Measurements from ENCODE around the gene TM7SF2. TPM values are rescaled to one million over a fixed set of nuclear protein-coding genes. Genes with fewer than 3 reads are reported as not detected.
"Not testable (repeated sequence)": the region's sequence is repeated elsewhere in the genome, so short reads cannot be mapped to it uniquely, and the experiment has no call there.

Gene TM7SF2
- total RNA-seq, 2 donors from 2014 or later, result 97.9 to 108 TPM

GRCh38 chr11:65118097-65118837 is 6.6 kb downstream of the TM7SF2 start:
- H3K36me3 Mint-ChIP-seq (ENCODE audit: low read depth), result peaks cover 33% of the 10 kb centered on the region

GRCh38 chr11:65118891-65119669 is 7.4 kb downstream of the TM7SF2 start:
- H3K27me3 Mint-ChIP-seq (ENCODE audit: insufficient read depth); H3K4me3 Mint-ChIP-seq; H3K4me3 ChIP-seq (ENCODE audit: low read length); H3K4me1 ChIP-seq (ENCODE audit: control insufficient read depth, insufficient read depth, low read length); H3K9me3 ChIP-seq (ENCODE audit: control insufficient read depth, low read length); H3K4me1 Mint-ChIP-seq; DNase-seq; H3K9me3 Mint-ChIP-seq; H3K27me3 ChIP-seq (ENCODE audit: control insufficient read depth, insufficient read depth, low read length, poor library complexity, severe bottlenecking); H3K27ac ChIP-seq (ENCODE audit: low read depth, low read length); H3K9ac ChIP-seq (ENCODE audit: extremely low read depth, low read length, poor library complexity, severe bottlenecking): not testable (repeated sequence)
- H3K27ac Mint-ChIP-seq, result peak overlapping the region; percentile 75
- peaks cover 60% of the 10 kb centered on the region for H3K36me3 ChIP-seq (ENCODE audit: control insufficient read depth, insufficient read depth, low read length)
- peaks cover 33% of the 10 kb centered on the region for H3K36me3 Mint-ChIP-seq (ENCODE audit: low read depth)
- WGBS, 2 experiments (ENCODE audit: insufficient coverage in 1 of 2, insufficient read length in 1 of 2), result 94 to 97% methylated on average over 9 to 18 of the region's 18 CpGs

More at GRCh38 chr11:65118097-65118837, 6.6 kb downstream of the TM7SF2 start:
- Mint-ChIP-seq H3K9me3 (no peaks in the 10 kb centered on the region), H3K27ac (peak overlapping the region; percentile 89), H3K27me3 (ENCODE audit: insufficient read depth) (no peaks in the 10 kb centered on the region), H3K4me1 (peaks cover 12% of the 10 kb centered on the region), H3K4me3 (peak overlapping the region; percentile 75)
- DNase-seq, result peak; percentile 43
- H3K4me1 ChIP-seq (ENCODE audit: control insufficient read depth, insufficient read depth, low read length), result peaks cover 5% of the 10 kb centered on the region
- no peak for TF ChIP-seq CTCF (conservative IDR thresholded peaks at IDR 0.05)
- no peak overlapping the region for H3K9ac ChIP-seq (ENCODE audit: extremely low read depth, low read length, poor library complexity, severe bottlenecking)
- WGBS, 2 experiments (ENCODE audit: insufficient coverage in 1 of 2, insufficient read length in 1 of 2), result 87 to 89% methylated on average over 17 to 18 of the region's 18 CpGs
- H3K27ac ChIP-seq (ENCODE audit: low read depth, low read length), result peak overlapping the region; percentile 41
- H3K27me3 ChIP-seq (ENCODE audit: control insufficient read depth, insufficient read depth, low read length, poor library complexity, severe bottlenecking), result no peaks in the 10 kb centered on the region
- H3K4me3 ChIP-seq (ENCODE audit: low read length), result peak overlapping the region; percentile 85
- peaks cover 61% of the 10 kb centered on the region for H3K36me3 ChIP-seq (ENCODE audit: control insufficient read depth, insufficient read depth, low read length)
- H3K9me3 ChIP-seq (ENCODE audit: control insufficient read depth, low read length), result no peaks in the 10 kb centered on the region

- H3K27me3 ChIP-seq (ENCODE audit: control insufficient read depth, insufficient read depth, low read length, poor library complexity, severe bottlenecking), result no peaks in the 10 kb centered on the region
- peaks cover 60% of the 10 kb centered on the region for H3K36me3 ChIP-seq (ENCODE audit: control insufficient read depth, insufficient read depth, low read length)
- peaks cover 5% of the 10 kb centered on the region for H3K4me1 ChIP-seq (ENCODE audit: control insufficient read depth, insufficient read depth, low read length)
- no peak overlapping the region for H3K4me3 ChIP-seq (ENCODE audit: low read length)
- H3K36me3 Mint-ChIP-seq (ENCODE audit: low read depth), result peaks cover 33% of the 10 kb centered on the region
- peak overlapping the region; percentile 98 for H3K4me3 Mint-ChIP-seq
- TF ChIP-seq CTCF (conservative IDR thresholded peaks at IDR 0.05), result no peak
- H3K9me3 Mint-ChIP-seq, result no peaks in the 10 kb centered on the region
- peaks cover 9% of the 10 kb centered on the region for H3K4me1 Mint-ChIP-seq
- H3K9ac ChIP-seq (ENCODE audit: extremely low read depth, low read length, poor library complexity, severe bottlenecking), result no peak overlapping the region
- H3K27me3 Mint-ChIP-seq (ENCODE audit: insufficient read depth), result no peaks in the 10 kb centered on the region
- H3K9me3 ChIP-seq (ENCODE audit: control insufficient read depth, low read length), result no peaks in the 10 kb centered on the region
- H3K27ac Mint-ChIP-seq, result peak overlapping the region; percentile 70
- no peak overlapping the region for H3K27ac ChIP-seq (ENCODE audit: low read depth, low read length)
- DNase-seq, result no peak
These were observed 8.0 kb downstream of the TM7SF2 start for GRCh38 chr11:65119670-65119995.
